Choroid plexus epithelial cell (primary cell): ENCODE data around the gene CAPN5.

Experiments
- DNase-seq: peaks from one replicate; pipeline ENCODE4 v3.0.0-alpha.2; 2010; ENCODE audit warnings: low read depth
- H3K4me3 ChIP-seq: 2 replicates; pipeline ENCODE4 v1.5.1; 2011; ENCODE audit warnings: low read depth, mild to moderate bottlenecking, control low read depth, low read length, moderate library complexity
- CTCF ChIP-seq: conservative IDR thresholded peaks from 2 replicates; pipeline ENCODE4 v1.5.1; 2011; ENCODE audit warnings: low read depth, mild to moderate bottlenecking, control low read depth, inconsistent platforms, low read length, moderate library complexity

CAPN5 gene

DNA sequence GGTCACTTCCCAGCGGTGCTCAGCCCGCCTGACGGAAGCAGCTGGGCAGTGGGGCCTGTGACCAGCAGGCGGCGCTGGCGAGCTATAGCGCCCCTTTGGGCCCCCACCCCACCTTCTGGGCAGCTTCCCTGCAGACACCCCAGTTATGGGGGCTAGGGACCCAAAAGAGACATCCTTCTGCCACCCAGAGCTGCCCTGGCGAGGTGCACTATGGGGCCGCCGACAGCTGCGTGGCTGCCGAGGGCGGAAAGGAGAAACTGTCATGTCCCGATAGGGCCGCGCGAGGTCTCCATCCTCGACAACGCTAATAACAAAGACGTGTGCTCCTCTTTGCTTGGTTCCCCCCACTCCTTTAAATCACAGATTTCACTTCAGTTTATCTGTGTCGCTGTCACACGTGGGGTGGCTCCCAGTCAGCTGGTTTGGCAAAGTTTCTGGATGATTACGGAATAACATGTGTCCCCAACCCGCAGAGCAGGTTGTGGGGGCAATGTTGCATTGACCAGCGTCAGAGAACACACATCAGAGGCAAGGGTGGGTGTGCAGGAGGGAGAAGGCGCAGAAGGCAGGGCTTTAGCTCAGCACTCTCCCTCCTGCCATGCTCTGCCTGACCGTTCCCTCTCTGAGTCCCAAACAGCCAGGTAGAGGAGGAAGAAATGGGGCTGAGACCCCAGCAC, 60.6 kb downstream of the CAPN5 start:
- TF ChIP-seq CTCF, result peak; percentile 97
- peak; percentile 59 for DNase-seq
- H3K4me3 ChIP-seq, result peak overlapping the region; percentile 57

DNA sequence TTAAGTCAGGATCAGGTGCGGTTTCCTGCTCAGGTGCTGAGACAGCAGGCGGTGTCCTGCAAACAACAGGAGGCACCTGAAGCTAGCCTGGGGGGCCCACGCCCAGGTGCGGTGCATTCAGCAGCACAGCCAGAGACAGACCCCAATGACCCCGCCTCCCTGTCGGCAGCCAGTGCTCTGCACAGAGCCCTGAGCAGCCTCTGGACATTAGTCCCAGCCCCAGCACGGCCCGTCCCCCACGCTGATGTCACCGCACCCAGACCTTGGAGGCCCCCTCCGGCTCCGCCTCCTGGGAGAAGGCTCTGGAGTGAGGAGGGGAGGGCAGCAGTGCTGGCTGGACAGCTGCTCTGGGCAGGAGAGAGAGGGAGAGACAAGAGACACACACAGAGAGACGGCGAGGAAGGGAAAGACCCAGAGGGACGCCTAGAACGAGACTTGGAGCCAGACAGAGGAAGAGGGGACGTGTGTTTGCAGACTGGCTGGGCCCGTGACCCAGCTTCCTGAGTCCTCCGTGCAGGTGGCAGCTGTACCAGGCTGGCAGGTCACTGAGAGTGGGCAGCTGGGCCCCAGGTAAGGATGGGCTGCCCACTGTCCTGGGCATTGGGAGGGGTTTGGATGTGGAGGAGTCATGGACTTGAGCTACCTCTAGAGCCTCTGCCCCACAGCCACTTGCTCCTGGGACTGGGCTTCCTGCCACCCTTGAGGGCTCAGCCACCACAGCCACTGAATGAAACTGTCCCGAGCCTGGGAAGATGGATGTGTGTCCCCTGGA, 61.3 kb downstream of the CAPN5 start, which contains the start of gene MYO7A:
TSS of gene MYO7A (plus strand) at position 327 of the 772 bp plus-strand sequence. CDS start 2,389 bp downstream, outside the sequence.
- no peak for TF ChIP-seq CTCF
- H3K4me3 ChIP-seq, result peak within 1 kb of the TSS; percentile 57
- peak; percentile 45 for DNase-seq

DNA sequence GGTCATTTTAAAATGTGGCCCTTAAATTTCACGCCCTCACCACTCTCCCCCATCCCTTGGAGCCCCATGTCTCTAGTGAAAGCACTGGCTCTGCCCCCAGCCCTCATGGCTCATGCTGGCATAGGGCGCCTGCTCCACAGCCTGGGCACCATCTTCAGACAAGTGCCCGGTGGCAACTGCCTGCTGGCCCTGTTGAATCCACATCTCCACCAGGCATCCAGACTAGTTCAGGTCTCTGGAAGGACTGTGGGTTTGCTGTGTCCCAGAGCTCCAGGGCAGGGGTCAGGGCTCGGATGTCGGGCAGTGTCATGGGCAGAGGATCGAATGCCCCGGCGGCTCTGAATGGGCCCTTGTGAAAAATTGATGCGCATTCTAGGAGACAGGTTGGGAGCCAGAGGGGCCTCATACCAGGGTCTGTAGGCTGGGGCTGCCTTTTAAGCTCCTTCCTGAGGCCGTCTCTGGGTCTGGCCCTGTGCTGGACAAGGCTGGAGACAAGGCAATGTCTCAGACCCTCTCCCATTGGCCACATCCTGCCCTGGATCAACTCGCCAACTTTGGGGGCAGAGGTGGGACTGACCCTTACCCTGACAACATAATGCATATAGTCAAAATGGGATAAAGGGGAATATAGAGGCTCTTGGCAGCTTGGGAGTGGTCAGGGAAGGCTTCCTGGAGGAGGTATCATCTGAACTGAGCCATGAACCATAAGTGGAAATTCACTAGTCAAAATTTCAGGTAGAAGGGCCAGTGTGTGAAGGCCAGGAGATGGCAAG, 62.5 kb downstream of the CAPN5 start:
- no peak overlapping the region for H3K4me3 ChIP-seq
- no peak for DNase-seq
- TF ChIP-seq CTCF, result no peak

- no peak overlapping the region for H3K4me3 ChIP-seq
- no peak for DNase-seq
- no peak for TF ChIP-seq CTCF
These were observed 63.3 kb downstream of the CAPN5 start for GRCh38 chr11:77129842-77130756.

DNA sequence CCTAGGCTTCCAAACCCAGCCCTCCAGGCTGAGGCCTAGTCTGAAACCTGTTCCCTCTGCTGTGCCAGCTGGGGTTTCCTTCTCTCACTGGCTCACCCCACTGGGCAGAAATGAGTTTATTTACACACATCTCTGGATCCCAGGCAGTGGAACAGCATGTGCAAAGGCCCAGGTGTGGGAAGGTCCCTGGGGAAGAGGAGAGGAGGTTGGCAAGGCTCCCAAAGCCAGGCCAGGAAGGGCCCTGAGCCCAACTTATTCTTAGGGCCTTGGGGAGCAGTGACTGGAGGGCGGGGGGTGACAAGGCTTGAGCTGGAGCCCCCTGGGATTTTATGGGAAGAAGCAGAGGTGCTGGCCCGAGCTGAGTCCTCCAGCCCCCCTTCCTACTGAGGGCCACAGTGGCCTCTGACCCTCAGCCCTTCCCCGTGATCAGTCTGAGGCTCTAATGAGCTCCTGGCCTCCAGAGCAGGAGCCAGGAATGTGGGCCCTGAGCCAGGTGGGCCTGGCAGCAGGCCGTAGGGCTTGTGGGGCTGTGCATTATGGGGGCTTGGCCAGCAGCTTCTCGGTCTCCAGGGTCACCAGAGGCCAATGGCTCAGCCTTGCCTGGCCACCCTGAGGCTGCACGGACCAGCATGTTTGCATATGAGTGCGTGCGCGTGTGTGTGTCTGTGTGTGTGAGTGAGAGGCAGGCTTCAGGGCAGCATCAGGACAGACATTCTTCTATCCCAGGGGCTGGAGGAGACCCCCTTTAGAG, 64.2 kb downstream of the CAPN5 start:
- peak; percentile 57 for DNase-seq
- no peak overlapping the region for H3K4me3 ChIP-seq
- no peak for TF ChIP-seq CTCF
